HS-5 (cell line): ENCODE data around the gene WDCP.
A peak's percentile ranks its signal among the peaks of the same experiment; 100 is the strongest.
"Not testable (repeated sequence)": the region's sequence is repeated elsewhere in the genome, so short reads cannot be mapped to it uniquely, and the experiment has no call there.

ENCODE experiments used
- DNase-seq: peaks from one replicate; pipeline ENCODE4 v3.0.0-alpha.2; 2012; ENCODE audit warnings: low read depth

WDCP gene

GRCh38 chr2:24046930-24047702, at the start of gene WDCP:
TSS of gene WDCP (minus strand) at chr2:24047391. CDS start at chr2:24039494, 7,897 bp downstream.
- peak; percentile 95 for DNase-seq

DNA sequence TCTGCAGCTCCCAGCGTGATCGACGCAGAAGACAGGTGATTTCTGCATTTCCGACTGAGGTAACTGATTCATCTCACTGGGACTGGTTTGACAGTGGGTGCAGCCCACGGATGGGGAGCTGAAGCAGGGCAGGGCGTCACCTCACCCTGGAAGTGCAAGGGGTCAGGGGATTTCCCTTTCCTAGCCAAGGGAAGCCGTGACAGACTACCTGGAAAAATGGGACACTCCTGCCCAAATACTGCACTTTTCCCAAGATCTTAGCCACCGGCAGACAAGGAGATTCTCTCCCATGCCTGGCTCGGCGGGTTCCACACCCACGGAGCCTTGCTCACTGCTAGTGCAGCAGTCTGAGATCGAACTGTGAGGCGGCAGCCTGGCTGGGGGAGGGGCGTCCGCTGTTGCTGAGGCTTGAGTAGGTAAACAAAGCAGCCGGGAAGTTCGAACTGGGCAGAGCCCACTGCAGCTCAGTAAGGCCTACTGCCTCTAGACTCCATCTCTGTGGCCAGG, 48.0 kb upstream of the WDCP start:
- DNase-seq: not testable (repeated sequence)

GRCh38 chr2:24093270-24093669, 46.1 kb upstream of the WDCP start:
- not testable (repeated sequence) for DNase-seq

- no peak for DNase-seq
These were observed 41.7 kb upstream of the WDCP start for GRCh38 chr2:24088821-24089359.

GRCh38 chr2:24087032-24087431, 39.8 kb upstream of the WDCP start:
- no peak for DNase-seq

DNA sequence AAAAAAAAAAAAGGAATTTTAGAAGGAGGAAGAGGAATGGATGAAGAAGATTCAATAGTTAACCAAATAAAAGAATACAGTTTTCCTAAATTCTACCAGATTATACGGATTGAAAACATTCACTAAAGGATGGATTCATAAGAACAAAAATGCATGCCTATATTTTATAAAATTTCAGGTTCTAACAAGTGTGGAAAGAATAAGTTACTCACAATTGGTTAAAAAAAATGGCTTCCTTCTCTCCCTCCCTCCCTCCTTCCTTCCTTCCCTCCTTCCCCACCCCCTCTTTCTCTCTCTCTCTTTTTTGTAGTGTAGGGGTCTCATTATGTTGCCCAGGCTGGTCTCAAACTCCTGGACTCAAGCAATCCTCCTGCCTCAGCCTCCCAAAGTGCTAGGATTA, 39.0 kb upstream of the WDCP start:
- no peak for DNase-seq

- no peak for DNase-seq
These were observed 38.0 kb upstream of the WDCP start for GRCh38 chr2:24085200-24085489.

DNA sequence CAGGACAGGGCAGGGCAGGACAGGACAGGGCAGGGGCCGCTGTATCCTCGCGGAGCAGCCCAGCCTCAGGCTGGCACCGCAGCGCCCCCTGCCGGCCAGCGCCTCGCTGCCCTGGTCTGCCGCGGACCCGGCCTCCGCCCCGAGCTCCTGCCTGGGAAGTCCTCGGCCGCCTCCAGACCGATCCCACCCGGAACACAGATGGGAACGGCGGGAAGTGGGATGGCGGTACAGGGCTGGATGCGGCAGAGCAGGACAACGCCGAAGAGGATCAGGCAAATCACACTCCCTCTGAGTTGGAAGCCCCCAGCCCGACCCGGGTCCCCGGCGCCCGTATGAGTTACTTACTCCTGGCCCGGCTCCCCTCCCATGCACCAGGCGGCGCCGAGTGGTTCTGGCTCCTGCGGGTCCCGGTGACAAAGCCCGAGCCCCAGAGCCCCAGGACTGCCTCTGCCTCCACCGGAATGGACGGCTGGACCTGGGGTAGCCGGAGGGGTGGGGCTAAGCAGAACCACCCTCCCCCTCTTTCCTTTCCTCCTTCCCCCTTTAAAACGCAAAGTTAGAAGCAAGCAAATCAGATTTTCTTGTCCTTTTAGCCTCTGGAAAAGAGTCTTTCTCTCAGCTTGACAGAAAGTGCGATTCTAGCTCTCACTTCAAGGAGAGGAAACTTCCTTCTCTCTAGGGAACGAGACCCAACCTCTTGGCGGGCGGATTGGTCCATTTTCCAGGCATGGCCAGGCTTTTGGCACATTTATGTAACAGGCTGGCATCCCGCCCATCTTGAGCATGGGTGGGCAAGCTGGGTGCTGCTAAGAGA, 37.4 kb upstream of the WDCP start, which contains the start of gene TP53I3:
TSS of gene TP53I3 (minus strand) at position 449 of the 814 bp plus-strand sequence. CDS start 508 bp downstream, outside the sequence.
- peak; percentile 64 for DNase-seq

GRCh38 chr2:24083567-24084385, 36.6 kb upstream of the WDCP start:
- DNase-seq: peak; percentile 71

- no peak for DNase-seq
These were observed 35.8 kb upstream of the WDCP start for GRCh38 chr2:24082787-24083566.

DNA sequence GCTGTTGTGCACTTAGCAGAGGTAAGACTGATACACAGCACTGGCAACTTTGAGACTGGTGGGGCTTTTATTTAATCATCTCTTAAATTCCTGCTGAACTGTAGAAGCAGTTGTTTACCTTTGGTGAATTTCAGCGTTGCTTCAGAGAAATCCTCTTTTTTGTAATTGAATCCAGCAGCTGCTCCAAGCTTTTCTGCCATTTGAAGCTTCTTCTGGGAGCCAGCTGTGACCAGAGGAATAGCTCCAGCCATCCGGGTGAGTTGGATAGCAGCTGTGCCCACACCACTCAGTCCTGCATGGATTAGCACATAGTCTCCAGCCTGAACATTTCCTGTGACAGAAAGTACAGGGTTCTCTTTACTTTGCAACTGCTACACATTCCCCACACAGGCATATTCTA, 33.5 kb upstream of the WDCP start:
- DNase-seq: no peak

DNA sequence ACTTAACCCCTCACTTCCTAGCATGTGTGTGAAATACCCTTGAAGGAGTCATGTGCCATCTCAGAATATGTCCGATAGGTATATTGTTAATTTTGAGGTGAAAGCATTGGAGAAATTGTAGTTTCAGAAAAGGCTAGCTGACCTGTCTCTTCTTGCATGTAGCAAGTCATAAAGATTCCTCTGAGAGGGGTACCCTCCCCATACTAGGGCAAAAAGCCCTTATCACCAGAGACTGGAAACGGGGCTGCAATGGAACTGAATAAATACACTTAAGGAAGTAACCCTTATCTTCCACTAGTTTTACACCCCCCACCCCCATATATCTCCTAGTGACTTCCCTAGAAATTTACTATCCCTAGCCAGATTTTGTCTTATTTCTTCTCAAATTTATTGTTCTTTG, 30.7 kb upstream of the WDCP start:
- DNase-seq: no peak

- DNase-seq: no peak
These were observed 30.3 kb upstream of the WDCP start for GRCh38 chr2:24077535-24077877.

GRCh38 chr2:24076849-24077534, 29.8 kb upstream of the WDCP start:
- DNase-seq: no peak

DNA sequence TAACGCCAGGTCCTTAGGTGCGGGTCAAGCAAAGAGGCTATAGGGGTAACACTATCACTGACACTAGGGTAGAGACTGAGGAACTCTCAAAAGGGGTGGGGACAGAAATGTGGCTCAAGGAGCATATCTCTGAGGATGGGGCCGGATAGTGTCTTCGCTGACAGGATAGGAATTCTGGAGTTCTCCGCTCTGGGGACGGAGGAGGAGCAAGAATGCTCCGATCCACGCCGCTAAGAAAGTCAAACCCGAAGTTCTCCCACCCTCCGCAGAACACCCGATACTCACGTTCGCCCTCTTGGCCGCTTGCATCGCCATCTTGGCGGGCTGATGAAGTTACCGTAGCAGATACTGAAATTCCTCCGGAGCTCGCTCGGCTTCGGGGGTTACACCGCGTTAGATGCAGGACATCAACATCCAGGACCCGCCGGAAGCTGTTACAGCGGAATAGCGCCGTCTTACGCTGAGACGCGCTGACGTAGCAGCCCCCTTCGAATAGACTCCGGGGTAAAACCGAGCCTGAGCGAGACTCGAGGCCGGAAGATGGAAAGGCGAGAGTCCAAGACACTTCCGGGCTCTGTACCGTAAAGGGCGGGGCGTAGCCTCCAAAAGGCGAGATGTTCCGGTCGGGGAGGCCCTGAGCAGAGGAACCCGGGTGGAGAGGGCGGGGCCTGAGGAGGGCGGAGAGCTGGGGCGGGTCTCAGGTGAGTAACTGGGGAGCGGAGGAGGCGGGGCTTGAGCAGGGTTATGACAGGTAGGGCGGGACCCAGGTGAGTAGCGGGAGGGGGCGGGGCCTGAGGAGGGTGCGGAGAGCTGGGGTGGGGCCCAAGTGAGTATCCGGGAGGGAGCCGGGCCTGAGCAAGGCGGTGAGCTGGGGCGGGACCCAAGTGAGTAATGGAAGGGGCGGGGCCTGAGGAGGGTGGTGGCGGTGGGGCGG, 29.0 kb upstream of the WDCP start, which contains the start of gene SF3B6:
TSS of gene SF3B6 (minus strand) at position 412 of the 934 bp plus-strand sequence. CDS start at position 315, 97 bp downstream.
- peak; percentile 97 for DNase-seq

GRCh38 chr2:24075259-24075658, 28.1 kb upstream of the WDCP start:
- no peak for DNase-seq

- DNase-seq: no peak
These were observed 26.6 kb upstream of the WDCP start for GRCh38 chr2:24073816-24074215.

DNA sequence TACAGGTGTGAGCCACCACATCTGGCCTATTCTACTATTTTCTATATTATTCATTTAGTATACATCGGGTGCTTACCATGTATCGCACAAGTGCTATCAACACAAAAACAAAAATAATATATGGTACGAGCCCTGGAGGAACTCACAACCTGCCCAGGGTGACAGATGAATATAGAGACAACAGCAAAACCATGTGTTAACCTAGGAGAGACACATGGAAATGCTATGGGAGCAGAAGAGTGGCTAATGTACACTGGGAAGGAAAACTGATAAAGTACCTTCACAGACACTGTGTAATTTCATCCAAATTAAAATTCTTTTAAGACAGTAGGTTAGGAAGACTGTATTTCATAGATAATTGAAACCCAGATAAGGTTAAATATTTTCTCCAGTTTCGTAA, 25.1 kb upstream of the WDCP start:
- no peak for DNase-seq

GRCh38 chr2:24065341-24065740, 18.1 kb upstream of the WDCP start:
- DNase-seq: no peak
